ENCODE data around the gene FOXP1.
A peak's percentile ranks its signal among the peaks of the same experiment; 100 is the strongest.

Gene FOXP1

GRCh38 chr3:71132995-71133730 is 450.4 kb downstream of the FOXP1 start:
- peak; percentile 52 for DNase-seq

- DNase-seq, result peak; percentile 42
Observed at GRCh38 chr3:71131375-71132314, 451.9 kb downstream of the FOXP1 start.

- DNase-seq, result peak; percentile 61
Observed at GRCh38 chr3:71130471-71131374, 452.8 kb downstream of the FOXP1 start.

GRCh38 chr3:71129611-71130431 is 453.7 kb downstream of the FOXP1 start:
- peak; percentile 62 for DNase-seq

GRCh38 chr3:71128961-71129360 is 454.6 kb downstream of the FOXP1 start:
- DNase-seq, result no peak

GRCh38 chr3:71127844-71128243 is 455.7 kb downstream of the FOXP1 start:
- DNase-seq, result no peak

- no peak for DNase-seq
Observed at GRCh38 chr3:71127052-71127831, 456.3 kb downstream of the FOXP1 start.

GRCh38 chr3:71125738-71126137 is 457.8 kb downstream of the FOXP1 start:
- DNase-seq, result no peak

GRCh38 chr3:71124048-71124447 is 459.5 kb downstream of the FOXP1 start:
- DNase-seq, result no peak

GRCh38 chr3:71122641-71123040 is 460.9 kb downstream of the FOXP1 start:
- no peak for DNase-seq

GRCh38 chr3:71121429-71122167 is 461.9 kb downstream of the FOXP1 start:
- no peak for DNase-seq

GRCh38 chr3:71120012-71120411 is 463.5 kb downstream of the FOXP1 start:
- DNase-seq, result no peak

GRCh38 chr3:71119171-71119570 is 464.4 kb downstream of the FOXP1 start:
- no peak for DNase-seq

GRCh38 chr3:71118436-71118835 is 465.1 kb downstream of the FOXP1 start:
- DNase-seq, result peak; percentile 25

GRCh38 chr3:71117572-71118247 is 465.8 kb downstream of the FOXP1 start:
- DNase-seq, result no peak

GRCh38 chr3:71114610-71115009 is 468.9 kb downstream of the FOXP1 start:
- no peak for DNase-seq

- no peak for DNase-seq
Observed at GRCh38 chr3:71112576-71112975, 471.0 kb downstream of the FOXP1 start.

- DNase-seq, result no peak
Observed at GRCh38 chr3:71111784-71112440, 471.6 kb downstream of the FOXP1 start.

Measured in NCI-H526 treated with DMSO at 0.1 percent for 48 hours (cell line).